MM.1S (cell line): Measurements from ENCODE around the gene PPP2R5C.

Source experiments
- CTCF ChIP-seq: fragments of 300-600 bp; sonication (generic); IDR thresholded peaks from 2 replicates; pipeline ENCODE4 v1.5.1; 2016; ENCODE audit warnings: antibody characterized with exemption, low read length, mixed read lengths
- EZH2phosphoT487 ChIP-seq: fragments of 300-600 bp; sonication (generic); IDR thresholded peaks from 2 replicates; pipeline ENCODE4 v1.6.1; 2018; ENCODE audit warnings: antibody characterized with exemption, low read length

GRCh38 chr14:101857226-101857625, 95.7 kb downstream of the PPP2R5C start:
- TF ChIP-seq CTCF (no peak), EZH2phosphoT487 (no peak)
